Upper lobe of left lung (tissue), 4 donors: ENCODE data around the gene RIPPLY3.

ENCODE experiments used
- EP300 ChIP-seq, 4 donors: sonication (generic); formaldehyde crosslinking; IDR thresholded peaks; one replicate each; pipeline ENCODE4 v1.5.1; 2017; ENCODE audit warnings: antibody characterized with exemption in 4 of 4, control low read depth in 2 of 4
- POLR2A ChIP-seq, 4 donors: fragments of 450-650 bp; IDR thresholded peaks; one replicate each; pipeline ENCODE4 v1.5.1; 2016 to 2017; ENCODE audit warnings: antibody characterized with exemption in 4 of 4, mild to moderate bottlenecking in 2 of 4

GRCh38 chr21:36987845-36988244, 18.7 kb upstream of the RIPPLY3 start:
- TF ChIP-seq EP300 (IDR thresholded peaks at IDR 0.05) (no peak), POLR2A (IDR thresholded peaks at IDR 0.05) (no peak)
